Measurements from ENCODE around the gene SPOCK1. TPM values are rescaled to one million over a fixed set of nuclear protein-coding genes. Genes with fewer than 3 reads are reported as not detected.

The SPOCK1 gene
- total and polyA plus RNA-seq, 4 donors = 0.48 to 4.5 (median 0.69) TPM

DNA sequence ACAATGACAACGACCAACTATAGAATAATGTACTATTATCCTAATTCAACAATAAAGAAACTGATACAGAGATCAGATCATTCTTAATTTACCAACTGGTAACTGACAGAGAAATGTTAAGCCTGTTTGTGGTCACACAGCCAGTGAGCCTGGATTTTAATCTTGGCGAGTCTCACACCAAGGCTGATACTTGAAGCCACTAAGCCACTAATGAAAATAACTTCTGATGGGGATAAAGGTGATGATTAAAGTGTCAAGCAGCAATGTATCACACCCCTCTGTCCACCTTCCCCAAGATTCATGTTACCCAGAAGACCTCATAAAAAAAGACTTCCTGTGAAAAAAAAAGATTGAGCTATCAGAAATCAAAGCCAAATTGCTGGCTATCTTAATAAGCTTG is 350.5 kb downstream of the SPOCK1 start:
- 52 to 55% methylated on average over 2 of the region's 2 CpGs for WGBS, 2 donors
- DNase-seq (no peak), ATAC-seq (ENCODE audit: insufficient read depth, low FRiP score) (no peak)
- no peaks in the 10 kb centered on the region for H3K4me1 ChIP-seq (ENCODE audit: control insufficient read depth in 5 of 5, insufficient read depth in 5 of 5, low read length in 5 of 5)
- TF ChIP-seq, protein P1, sequence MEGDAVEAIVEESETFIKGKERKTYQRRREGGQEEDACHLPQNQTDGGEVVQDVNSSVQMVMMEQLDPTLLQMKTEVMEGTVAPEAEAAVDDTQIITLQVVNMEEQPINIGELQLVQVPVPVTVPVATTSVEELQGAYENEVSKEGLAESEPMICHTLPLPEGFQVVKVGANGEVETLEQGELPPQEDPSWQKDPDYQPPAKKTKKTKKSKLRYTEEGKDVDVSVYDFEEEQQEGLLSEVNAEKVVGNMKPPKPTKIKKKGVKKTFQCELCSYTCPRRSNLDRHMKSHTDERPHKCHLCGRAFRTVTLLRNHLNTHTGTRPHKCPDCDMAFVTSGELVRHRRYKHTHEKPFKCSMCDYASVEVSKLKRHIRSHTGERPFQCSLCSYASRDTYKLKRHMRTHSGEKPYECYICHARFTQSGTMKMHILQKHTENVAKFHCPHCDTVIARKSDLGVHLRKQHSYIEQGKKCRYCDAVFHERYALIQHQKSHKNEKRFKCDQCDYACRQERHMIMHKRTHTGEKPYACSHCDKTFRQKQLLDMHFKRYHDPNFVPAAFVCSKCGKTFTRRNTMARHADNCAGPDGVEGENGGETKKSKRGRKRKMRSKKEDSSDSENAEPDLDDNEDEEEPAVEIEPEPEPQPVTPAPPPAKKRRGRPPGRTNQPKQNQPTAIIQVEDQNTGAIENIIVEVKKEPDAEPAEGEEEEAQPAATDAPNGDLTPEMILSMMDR (IDR thresholded peaks at IDR 0.05; ENCODE audit: control extremely low read depth, extremely low read depth) = no peak
- no peak overlapping the region for H3K27ac ChIP-seq (ENCODE audit: low read depth in 1 of 2, low read length in 1 of 2)
- H3K9ac ChIP-seq (ENCODE audit: insufficient read depth in 1 of 2, low read length in 2 of 2) = no peak overlapping the region
- no peaks in the 10 kb centered on the region for H3K36me3 ChIP-seq (ENCODE audit: control insufficient read depth in 4 of 4, insufficient read depth in 4 of 4, low read length in 4 of 4)
- H3K9me3 ChIP-seq (ENCODE audit: control insufficient read depth in 4 of 4, insufficient read depth in 3 of 4, low read length in 3 of 4) = peaks cover 0 to 1% (median 0%) of the 10 kb centered on the region in 4 donors
- H3K4me3 ChIP-seq = no peak overlapping the region
- peaks cover 3 to 44% (median 5%) of the 10 kb centered on the region in 3 donors for H3K27me3 ChIP-seq (ENCODE audit: control insufficient read depth in 3 of 3, insufficient read depth in 3 of 3, low read length in 2 of 3)

DNA sequence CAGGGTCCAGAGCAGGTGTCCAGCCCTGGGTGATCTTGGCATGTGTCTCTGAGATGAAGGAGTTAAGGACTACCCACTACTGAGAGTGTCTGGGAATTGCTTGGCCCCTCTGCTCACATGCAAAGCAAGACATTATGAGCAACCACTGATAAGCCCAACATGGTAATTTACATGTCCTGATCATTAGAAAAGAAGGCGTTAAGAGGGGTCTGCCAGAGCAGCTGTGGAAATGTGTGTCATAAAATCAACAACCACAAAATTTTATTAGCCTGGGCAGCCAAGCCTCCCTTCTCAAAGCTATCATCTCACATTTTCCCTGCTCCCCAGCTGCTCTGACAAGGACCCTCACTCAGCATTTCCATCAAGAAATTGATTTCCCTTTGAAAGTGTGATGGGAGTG is 351.0 kb downstream of the SPOCK1 start:
- Histone ChIP-seq H3K9me3 (ENCODE audit: control insufficient read depth in 4 of 4, insufficient read depth in 3 of 4, low read length in 3 of 4) (peaks cover 0 to 1% (median 0%) of the 10 kb centered on the region in 4 donors), H3K27me3 (ENCODE audit: control insufficient read depth in 3 of 3, insufficient read depth in 3 of 3, low read length in 2 of 3) (peaks cover 3 to 47% (median 5%) of the 10 kb centered on the region in 3 donors), H3K4me3 (no peak overlapping the region), H3K9ac (ENCODE audit: insufficient read depth in 1 of 2, low read length in 2 of 2) (no peak overlapping the region), H3K36me3 (ENCODE audit: control insufficient read depth in 4 of 4, insufficient read depth in 4 of 4, low read length in 4 of 4) (no peaks in the 10 kb centered on the region), H3K4me1 (ENCODE audit: control insufficient read depth in 5 of 5, insufficient read depth in 5 of 5, low read length in 5 of 5) (no peaks in the 10 kb centered on the region), H3K27ac (ENCODE audit: low read depth in 1 of 2, low read length in 1 of 2) (no peak overlapping the region)
- ATAC-seq (ENCODE audit: insufficient read depth, low FRiP score) (no peak), DNase-seq (no peak)
- WGBS, 2 donors = 71 to 85% methylated on average over 1 of the region's 1 CpG
- TF ChIP-seq, protein P1 (IDR thresholded peaks at IDR 0.05; ENCODE audit: control extremely low read depth, extremely low read depth) = no peak

GRCh38 chr5:137147346-137147745 is 351.8 kb downstream of the SPOCK1 start:
- ATAC-seq (ENCODE audit: insufficient read depth, low FRiP score) = no peak
- no peak overlapping the region for H3K9ac ChIP-seq (ENCODE audit: insufficient read depth in 1 of 2, low read length in 2 of 2)
- no peak for DNase-seq
- peaks cover 0 to under 1% (median 0%) of the 10 kb centered on the region in 5 donors for H3K4me1 ChIP-seq (ENCODE audit: control insufficient read depth in 5 of 5, insufficient read depth in 5 of 5, low read length in 5 of 5)
- peaks cover 3 to 47% (median 5%) of the 10 kb centered on the region in 3 donors for H3K27me3 ChIP-seq (ENCODE audit: control insufficient read depth in 3 of 3, insufficient read depth in 3 of 3, low read length in 2 of 3)
- H3K27ac ChIP-seq (ENCODE audit: low read depth in 1 of 2, low read length in 1 of 2) = no peak overlapping the region
- no peaks in the 10 kb centered on the region for H3K36me3 ChIP-seq (ENCODE audit: control insufficient read depth in 4 of 4, insufficient read depth in 4 of 4, low read length in 4 of 4)
- 55 to 74% methylated on average over 5 of the region's 5 CpGs for WGBS, 2 donors
- no peak overlapping the region for H3K4me3 ChIP-seq
- peaks cover 0 to 1% (median 0%) of the 10 kb centered on the region in 4 donors for H3K9me3 ChIP-seq (ENCODE audit: control insufficient read depth in 4 of 4, insufficient read depth in 3 of 4, low read length in 3 of 4)
- TF ChIP-seq, protein P1 (IDR thresholded peaks at IDR 0.05; ENCODE audit: control extremely low read depth, extremely low read depth) = no peak

- Histone ChIP-seq H3K9ac (ENCODE audit: insufficient read depth in 1 of 2, low read length in 2 of 2) (no peak overlapping the region), H3K27me3 (ENCODE audit: control insufficient read depth in 3 of 3, insufficient read depth in 3 of 3, low read length in 2 of 3) (peaks cover 3 to 51% (median 5%) of the 10 kb centered on the region in 3 donors), H3K27ac (ENCODE audit: low read depth in 1 of 2, low read length in 1 of 2) (no peak overlapping the region), H3K36me3 (ENCODE audit: control insufficient read depth in 4 of 4, insufficient read depth in 4 of 4, low read length in 4 of 4) (no peaks in the 10 kb centered on the region), H3K4me3 (no peak overlapping the region), H3K9me3 (ENCODE audit: control insufficient read depth in 4 of 4, insufficient read depth in 3 of 4, low read length in 3 of 4) (peaks cover 0 to 1% (median 0%) of the 10 kb centered on the region in 4 donors), H3K4me1 (ENCODE audit: control insufficient read depth in 5 of 5, insufficient read depth in 5 of 5, low read length in 5 of 5) (peaks cover 0 to 2% (median 0%) of the 10 kb centered on the region in 5 donors)
- no peak for ATAC-seq (ENCODE audit: insufficient read depth, low FRiP score)
- DNase-seq = peak in 2 of 3 donors; percentile 5 to 8
- TF ChIP-seq, protein P1 (IDR thresholded peaks at IDR 0.05; ENCODE audit: control extremely low read depth, extremely low read depth) = no peak
- WGBS, 2 donors = 40 to 48% methylated on average over 8 of the region's 8 CpGs
These were observed 352.7 kb downstream of the SPOCK1 start for GRCh38 chr5:137146402-137146890.
